NT2/D1 (cell line): Measurements from ENCODE around the gene SPATA6.

Experiments used
- SUZ12 ChIP-seq: IDR thresholded peaks from 2 replicates; pipeline ENCODE4 v1.6.1; 2011; ENCODE audit not compliant: insufficient read length, insufficient read depth; ENCODE audit errors: extremely low read depth
- YY1 ChIP-seq: IDR thresholded peaks from 2 replicates; pipeline ENCODE4 v1.6.1; 2011; ENCODE audit not compliant: insufficient read length, insufficient read depth
- ZNF274 ChIP-seq: IDR thresholded peaks from 2 replicates; pipeline ENCODE4 v1.6.1; 2011; ENCODE audit warnings: mild to moderate bottlenecking, low read depth, low read length

GRCh38 chr1:48258106-48258505 is 213.9 kb downstream of the SPATA6 start:
- TF ChIP-seq YY1 (no peak), ZNF274 (no peak), SUZ12 (no peak)
